ENCODE data around the gene APOD.

DNA sequence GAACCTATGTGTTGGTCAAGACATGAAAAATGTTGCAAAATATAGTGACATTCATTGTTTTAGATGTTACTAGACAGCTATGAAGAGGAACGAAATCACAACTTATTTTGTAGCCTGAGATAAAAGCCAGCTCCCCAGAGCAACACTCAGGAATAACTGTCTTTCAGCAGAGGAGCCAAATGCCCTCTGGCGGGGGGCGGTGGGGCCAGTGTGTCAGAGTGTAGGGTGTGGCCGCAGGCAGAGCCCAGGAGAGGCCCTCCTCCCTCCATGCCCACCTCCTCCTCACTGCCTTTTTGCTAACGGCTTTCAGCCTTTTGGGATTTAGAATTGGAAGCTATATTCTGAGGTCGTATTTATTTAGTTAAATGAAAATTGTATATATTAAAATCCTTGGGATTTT, 16.9 kb downstream of the APOD start:
- TF ChIP-seq, protein P1, sequence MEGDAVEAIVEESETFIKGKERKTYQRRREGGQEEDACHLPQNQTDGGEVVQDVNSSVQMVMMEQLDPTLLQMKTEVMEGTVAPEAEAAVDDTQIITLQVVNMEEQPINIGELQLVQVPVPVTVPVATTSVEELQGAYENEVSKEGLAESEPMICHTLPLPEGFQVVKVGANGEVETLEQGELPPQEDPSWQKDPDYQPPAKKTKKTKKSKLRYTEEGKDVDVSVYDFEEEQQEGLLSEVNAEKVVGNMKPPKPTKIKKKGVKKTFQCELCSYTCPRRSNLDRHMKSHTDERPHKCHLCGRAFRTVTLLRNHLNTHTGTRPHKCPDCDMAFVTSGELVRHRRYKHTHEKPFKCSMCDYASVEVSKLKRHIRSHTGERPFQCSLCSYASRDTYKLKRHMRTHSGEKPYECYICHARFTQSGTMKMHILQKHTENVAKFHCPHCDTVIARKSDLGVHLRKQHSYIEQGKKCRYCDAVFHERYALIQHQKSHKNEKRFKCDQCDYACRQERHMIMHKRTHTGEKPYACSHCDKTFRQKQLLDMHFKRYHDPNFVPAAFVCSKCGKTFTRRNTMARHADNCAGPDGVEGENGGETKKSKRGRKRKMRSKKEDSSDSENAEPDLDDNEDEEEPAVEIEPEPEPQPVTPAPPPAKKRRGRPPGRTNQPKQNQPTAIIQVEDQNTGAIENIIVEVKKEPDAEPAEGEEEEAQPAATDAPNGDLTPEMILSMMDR (IDR thresholded peaks at IDR 0.05), result no peak
- TF ChIP-seq POLR2A (IDR thresholded peaks at IDR 0.05), result no peak
